Transverse colon (tissue), 3 donors: ENCODE results near the gene AIP.

Source experiments
- CTCF ChIP-seq, 5 experiments: fragments of 200-600 bp in 3 of 5; fragments of 450-650 bp in 2 of 5; sonication (generic) in 3 of 5; IDR thresholded peaks; 1 replicate in 2 of 5; 2 replicates in 3 of 5; pipeline ENCODE4 v1.5.1; 2016 to 2017; ENCODE audit warnings: antibody characterized with exemption in 5 of 5, inconsistent platforms in 3 of 5, mild to moderate bottlenecking in 2 of 5, moderate library complexity in 1 of 5
- POLR2A ChIP-seq: fragments of 450-650 bp; IDR thresholded peaks from one replicate; pipeline ENCODE4 v1.6.1; 2016; ENCODE audit warnings: antibody characterized with exemption, mild to moderate bottlenecking, moderate library complexity

- TF ChIP-seq POLR2A = no peak
- no peak for TF ChIP-seq CTCF (IDR thresholded peaks at IDR 0.05)
These were observed 8.6 kb downstream of the AIP start for GRCh38 chr11:67491276-67492068.
